GM10847 (cell line): ENCODE results near the gene TMEM45A.

ENCODE experiments used
- POLR2A ChIP-seq: IDR thresholded peaks from 2 replicates; pipeline ENCODE4 v1.6.1; 2011; ENCODE audit not compliant: insufficient read length; ENCODE audit errors: extremely low read depth

The TMEM45A gene

DNA sequence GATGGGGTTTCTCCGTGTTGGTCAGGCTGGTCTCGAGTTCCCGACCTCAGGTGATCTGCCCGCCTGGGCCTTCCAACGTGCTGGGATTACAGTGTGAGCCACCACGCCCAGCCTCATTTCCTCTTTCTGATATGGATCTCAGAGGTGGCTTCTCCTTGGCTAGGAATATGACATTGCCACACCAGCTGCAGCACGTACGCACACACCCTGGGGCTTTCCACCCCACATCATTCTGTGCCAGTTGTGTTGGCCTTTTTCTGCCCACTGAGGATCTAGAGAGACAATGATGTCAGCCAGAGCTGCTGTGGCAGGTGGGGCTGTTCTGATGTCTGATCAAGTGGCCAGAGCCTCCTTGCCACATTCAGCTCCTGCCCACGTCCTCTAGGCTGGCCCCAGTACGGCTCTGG lies 29.0 kb downstream of the TMEM45A start:
- TF ChIP-seq POLR2A = no peak

DNA sequence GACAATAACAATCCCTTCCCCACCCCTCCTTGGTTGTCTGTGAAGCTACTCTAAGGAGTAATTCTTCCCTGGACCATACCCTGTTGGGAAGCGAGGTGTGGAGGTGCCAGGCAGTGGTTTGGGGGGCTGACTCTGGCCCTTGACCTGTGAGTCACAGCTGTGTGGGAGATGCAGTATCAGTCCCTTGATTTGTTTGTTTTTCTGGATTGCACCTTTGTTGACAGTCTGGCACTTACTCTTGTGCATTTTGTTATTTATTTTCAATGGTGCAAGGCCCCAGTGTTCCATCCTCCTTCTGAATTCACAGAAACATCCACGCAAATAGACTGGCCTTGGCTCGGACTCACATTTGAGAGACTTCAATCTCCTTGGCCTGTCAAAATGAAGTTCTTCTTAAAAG lies 29.7 kb downstream of the TMEM45A start:
- no peak for TF ChIP-seq POLR2A

DNA sequence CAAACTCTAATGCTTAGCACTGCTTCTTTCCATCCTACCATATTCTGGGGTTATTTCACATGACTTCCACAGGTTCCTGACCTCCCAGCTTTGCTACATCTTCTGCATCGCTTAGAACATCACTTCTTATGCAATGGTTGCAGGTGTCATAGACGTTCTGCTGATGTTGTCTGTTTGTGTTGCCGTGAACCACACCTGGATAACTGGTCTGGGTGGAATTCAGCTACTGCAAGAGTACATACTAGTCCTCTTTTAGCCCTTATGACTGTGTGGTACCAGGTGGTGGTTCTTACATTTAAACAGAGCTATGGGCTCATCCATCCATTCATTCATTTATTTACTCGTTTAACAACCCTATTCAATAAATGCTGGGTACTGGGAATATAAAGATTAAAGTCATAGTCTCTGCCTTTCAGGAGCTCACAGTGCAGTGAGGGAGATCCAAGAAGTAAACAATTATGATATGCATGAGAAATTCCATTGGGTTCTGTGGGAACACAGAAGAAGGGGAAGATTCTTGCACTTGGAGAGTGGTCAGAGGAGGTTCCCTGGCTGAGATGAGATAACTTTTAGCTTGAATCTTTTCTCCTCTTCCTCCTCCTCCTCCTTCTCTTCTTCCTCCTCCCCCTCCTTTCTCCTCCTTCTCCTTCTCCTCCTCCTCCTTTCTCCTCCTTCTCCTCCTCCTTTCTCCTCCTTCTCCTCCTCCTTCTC lies 30.8 kb downstream of the TMEM45A start:
- no peak for TF ChIP-seq POLR2A

- TF ChIP-seq POLR2A = no peak
Measured at GRCh38 chr3:100525753-100526612, 33.6 kb downstream of the TMEM45A start.

- no peak for TF ChIP-seq POLR2A
Measured at GRCh38 chr3:100526613-100527346, 34.4 kb downstream of the TMEM45A start.

DNA sequence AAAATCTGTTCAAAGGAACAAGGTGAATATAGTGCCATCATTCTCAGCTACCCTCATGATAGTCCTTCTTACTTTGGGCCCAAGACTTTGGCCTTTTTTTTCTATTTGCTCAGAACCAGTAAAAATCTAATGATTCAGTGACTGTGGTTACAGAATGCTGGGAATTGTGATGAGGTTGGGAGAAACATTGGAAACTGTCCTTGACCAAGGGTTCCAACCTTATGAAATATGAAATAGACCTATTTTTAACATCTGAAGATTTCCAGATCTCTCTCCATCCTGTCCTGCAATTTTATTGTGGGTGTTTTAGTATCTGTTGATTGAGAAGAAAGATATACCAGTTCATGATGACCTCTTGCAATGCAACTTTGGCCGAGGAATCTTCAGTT lies 34.9 kb downstream of the TMEM45A start:
- TF ChIP-seq POLR2A = no peak

DNA sequence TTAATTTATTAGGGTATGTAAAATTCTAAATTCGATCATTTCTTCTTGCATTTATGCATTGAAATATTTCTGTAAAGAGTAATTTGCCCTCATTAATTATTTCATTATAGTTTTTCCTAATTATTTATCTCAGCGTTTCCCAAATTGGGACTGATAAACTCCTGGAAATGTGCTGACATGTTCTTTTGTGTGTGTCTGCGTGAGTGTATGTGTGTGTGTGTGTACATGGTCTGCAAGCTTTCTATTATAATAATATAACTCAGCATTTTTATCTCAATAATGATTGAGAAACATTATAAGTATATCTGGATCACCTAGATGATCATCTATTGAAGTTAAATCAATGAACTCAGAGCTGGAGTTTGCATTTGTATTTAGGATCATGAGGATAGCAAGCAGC lies 38.7 kb downstream of the TMEM45A start:
- TF ChIP-seq POLR2A = no peak

DNA sequence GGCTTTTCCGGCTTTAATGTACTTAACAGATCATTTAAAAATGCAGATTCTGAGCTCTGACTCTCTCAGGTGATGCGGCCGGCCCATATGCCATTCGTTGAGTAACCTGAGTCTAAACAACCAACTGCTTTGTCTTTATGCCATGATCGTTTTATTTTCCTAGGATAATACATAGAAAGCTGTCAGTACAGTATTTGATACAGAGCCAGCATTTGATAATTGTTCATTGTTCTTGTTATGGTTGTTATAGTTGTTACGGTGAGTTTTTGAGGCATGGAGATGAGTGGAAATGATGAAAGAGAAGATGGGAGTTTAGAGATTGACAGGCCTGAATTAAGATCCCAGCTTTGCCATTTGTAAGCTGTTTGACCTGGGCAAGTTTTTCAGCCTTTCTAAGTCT lies 40.0 kb downstream of the TMEM45A start:
- TF ChIP-seq POLR2A = no peak

GRCh38 chr3:100533176-100533575 lies 40.8 kb downstream of the TMEM45A start:
- TF ChIP-seq POLR2A = no peak

- no peak for TF ChIP-seq POLR2A
Measured at GRCh38 chr3:100535610-100535943, 43.2 kb downstream of the TMEM45A start.

DNA sequence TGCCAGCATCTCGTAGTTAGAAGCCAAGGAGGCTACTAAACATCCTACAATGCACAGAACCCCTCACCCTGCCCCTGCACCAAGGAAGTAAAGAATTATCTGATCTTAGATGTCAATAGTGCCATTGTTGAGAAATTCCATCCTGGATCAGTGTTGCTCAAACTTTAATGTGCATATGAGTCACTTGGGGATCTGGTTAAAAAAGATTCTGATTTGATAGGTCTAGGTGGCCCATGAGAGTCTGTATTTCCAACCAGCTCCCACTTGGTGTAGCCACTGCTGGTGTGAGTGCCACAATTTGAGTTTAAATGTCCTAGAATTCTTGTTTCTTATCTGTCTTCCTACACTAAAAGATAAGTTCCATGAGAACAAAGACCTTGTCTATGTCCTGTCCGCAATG lies 43.7 kb downstream of the TMEM45A start:
- no peak for TF ChIP-seq POLR2A

DNA sequence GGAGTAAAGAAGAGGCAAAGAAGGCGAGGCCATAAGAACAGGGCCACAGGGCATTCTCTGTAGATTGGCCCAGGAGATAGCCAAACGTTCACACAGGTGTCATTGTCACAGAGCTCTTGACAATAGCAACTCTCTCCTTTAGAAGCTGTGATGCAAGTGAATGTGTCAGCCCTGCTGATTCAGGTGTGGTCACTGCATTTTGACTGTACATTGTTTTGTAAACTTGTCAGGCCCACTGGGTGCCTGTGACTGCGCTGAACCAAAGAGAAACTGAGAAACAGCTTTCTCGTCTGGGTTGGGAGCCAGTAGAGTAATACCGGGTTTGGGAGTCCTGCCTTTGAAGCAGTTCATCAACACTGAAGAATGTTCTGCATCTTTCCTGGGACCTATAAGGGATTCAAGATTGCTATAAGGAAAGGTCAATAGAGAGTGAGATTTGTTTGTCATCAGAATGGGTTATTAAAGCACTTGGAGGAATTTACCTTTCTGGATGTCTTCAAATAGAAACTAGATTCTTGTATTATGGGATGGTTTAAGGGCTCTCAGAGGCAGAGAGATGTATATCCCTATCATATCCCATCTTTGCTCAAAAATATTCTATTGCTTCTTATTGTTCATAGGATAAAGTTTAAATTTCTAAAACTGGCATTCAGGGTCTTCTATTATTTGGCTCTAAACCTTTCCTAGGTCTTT lies 45.4 kb downstream of the TMEM45A start:
- no peak for TF ChIP-seq POLR2A

- TF ChIP-seq POLR2A = no peak
Measured at GRCh38 chr3:100538339-100538706, 45.9 kb downstream of the TMEM45A start.

DNA sequence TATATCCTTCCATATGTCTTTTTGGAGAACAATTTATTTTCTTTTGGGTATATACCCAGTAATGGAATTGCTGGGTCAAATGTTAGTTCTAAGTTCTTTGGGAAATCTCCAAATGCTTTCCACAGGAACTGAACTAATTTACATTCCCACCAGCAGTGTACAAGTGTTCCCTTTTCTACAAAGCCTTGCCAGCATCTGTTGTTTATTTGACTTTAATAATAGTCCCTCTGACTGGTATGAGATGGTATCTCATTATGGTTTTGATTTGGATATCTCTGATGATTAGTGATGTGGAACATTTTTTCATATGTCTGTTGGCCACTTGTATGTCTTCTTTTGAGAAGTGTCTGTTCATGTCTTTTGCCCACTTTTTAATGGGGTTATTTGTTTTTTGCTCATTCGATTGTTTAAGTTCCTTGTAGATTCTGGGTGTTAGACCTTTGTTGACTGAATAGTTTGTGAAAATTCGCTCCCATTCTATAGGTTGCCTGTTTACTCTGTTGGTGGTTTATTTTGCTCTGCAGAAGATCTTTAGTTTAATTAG lies 48.4 kb downstream of the TMEM45A start:
- TF ChIP-seq POLR2A = no peak

DNA sequence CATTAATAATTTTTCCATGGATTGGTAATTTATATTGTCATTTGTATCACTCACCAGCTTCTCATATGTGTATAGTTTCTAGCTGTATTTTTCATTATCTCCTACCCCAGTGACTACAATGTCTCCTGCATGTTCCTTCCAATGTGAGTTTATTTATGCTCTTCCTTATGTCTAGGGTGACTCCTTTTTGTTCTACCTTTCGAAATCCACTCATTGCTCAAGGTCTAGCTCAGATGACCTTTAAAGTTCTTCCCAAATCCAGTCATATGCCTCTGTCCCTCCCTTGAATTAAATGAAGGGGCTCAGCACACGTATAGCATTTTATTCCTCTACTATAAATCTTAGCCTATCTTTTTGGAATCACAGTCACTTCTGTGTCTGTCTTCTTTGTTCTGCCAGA lies 53.0 kb downstream of the TMEM45A start:
- TF ChIP-seq POLR2A = no peak
